ENCODE results near the gene PRMT9.
A peak's percentile ranks its signal among the peaks of the same experiment; 100 is the strongest.

PRMT9 gene

DNA sequence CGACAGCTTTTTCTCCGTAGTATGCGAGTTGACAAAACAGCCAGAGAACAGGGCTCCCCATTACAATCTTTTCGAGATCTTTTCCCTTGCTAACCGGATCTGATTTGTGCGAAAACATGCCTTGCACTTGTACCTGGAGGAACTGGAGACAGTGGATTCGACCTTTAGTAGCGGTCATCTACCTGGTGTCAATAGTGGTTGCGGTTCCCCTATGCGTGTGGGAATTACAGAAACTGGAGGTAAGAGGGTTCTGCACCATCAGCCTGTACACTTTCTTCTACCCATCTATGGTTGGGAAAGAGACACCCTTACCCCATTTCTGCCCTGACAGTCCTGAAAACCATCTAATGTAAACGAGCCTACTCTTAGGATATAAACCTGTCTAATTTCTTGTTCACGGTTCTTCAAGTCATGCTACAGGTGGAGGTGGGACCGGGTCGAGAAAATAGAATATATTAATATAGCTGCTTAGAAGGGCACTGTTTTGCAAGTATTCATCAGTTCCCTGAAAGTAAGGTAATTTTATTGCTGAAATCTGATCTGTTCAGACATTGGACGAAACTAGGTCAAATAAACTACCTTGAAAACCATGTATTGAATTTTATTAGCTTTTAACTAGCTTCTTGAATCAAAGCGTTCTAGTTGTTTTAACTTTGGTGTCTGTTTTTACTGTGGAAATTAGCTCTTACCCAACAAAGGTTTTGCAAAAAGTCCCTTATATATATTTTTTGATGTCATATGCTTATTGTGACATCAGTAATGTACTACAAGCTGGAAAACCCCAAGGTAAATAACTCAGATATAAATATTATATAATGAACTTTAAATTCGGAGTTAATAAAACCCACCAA is 65.9 kb downstream of the PRMT9 start:
- no peak for DNase-seq

DNA sequence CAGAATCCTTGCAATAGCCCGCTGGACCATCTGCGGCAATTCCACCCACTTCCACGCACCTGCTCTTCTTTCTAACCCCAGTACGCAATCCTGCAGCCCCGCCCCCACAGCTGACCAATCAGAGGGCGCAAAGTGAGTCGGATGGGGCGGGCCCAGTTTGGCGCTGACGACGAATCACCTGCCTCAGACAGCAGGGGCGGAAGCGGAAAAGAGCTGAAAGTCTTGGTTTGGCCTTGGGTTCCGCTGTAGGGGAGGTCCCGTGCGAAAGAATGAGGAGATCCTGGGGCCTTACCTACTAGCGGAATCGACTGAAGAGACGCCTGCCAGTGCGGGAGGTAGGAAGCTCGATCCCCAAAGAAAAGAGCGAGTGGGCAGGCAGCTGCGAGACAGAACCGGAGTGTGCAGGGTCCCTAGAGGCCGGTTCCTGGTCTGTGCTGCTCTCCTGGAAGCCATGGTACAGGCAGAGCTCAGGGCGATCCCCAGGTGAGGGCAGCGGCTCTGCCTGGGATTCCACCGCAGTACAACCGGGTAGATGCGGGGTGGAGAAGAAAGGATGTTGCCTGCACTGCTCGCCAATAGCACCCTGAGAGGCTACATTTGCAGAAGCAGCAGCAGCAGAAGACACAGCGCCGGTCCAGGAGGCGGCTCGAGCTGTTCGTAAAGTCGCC is 66.7 kb downstream of the PRMT9 start, which contains the start of gene TMEM184C:
Gene TMEM184C (plus strand): TSS at position 225 of the 668 bp plus-strand sequence. CDS start 560 bp downstream, outside the sequence.
- DNase-seq: peak; percentile 99

DNA sequence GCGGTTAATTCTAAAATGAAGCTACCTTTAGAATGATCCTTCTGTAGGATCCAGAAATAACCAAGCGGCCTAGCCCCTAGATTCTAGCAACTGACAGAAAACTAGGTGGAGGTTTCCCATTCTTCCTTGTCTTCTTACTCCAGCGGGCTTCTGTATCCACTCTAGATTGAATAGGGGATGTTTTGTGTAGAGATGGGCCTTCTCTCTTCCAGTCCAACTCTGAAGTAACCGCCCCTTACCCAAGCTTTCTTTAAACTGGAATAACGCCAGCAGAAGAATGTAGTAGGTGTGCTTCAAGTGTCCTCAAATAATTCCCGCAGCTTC is 67.2 kb downstream of the PRMT9 start:
- no peak for DNase-seq

DNA sequence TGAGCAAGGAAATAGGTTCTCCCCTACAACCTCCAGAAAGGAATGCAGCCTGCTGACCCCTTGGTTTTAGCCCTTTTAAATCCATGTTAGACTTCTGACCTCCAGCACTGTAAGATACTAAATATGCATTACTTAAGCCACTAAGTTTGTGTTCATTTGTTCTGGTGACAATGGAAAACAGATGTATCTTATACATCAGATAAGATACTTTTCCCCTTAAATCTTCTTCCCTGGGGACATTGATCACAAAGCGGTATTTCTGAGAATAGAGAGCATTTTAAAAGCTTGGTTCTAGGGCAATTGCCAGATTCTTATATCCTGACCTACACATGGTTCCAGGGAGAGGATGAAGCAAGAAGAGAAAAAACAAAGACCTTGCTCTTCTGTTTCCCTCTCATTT is 73.3 kb downstream of the PRMT9 start:
- DNase-seq: no peak

DNA sequence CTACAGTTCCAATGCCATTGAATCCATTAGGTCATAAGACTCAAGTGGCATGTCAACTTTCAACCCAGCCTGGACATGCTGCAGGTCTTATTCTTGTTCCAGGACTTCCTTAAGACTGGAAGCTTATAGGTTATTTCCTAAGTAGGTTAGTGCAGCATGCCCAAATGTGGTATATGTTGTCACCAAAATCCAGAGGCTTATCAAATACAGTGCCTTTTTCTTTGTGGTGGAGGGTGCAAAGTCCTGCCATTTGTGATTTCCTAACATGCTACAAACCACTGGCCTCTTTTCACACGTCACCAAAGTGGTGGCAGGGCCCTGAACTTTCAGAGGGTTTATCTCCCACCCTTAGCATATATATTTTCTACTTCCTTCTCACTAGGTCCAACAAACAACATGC is 76.5 kb downstream of the PRMT9 start:
- DNase-seq: no peak

DNA sequence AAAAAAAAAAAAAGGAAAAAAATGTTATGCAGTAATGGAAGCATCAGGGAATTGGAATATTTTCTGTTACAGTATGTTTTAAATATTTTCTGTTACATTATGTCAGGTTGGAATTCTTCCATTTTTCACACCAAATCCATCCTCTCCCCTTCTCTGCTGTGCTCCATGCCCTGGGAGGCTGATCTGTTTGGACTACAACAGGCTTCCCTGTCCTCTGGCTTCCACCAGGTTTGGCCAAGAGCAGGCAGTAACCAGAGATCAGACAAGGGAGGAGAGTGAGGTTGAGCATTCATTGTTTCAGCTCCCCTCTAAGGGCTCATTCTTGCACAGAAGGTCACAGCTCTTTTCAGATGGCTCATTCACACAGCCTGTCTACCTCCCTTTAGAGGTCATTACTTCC is 78.5 kb downstream of the PRMT9 start:
- no peak for DNase-seq

DNA sequence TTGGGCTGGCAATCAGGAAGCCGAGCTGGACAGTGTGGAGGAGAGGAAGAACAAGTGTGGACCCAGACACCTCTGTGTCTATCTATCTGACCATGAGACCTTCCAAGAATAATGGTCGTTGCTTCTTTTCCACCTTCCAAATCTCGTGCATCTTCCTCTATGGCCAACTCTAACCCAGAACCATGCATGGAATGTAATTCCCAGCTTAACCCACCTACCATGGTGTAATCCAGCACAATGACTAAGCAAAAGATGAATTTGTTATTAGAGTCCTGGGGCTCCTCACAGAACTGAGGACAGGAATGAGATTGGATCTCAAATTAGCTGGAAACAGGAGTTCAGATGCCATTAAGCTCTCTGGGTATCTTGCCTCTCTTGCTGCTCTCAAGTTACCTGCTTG is 84.2 kb downstream of the PRMT9 start:
- no peak for DNase-seq

DNA sequence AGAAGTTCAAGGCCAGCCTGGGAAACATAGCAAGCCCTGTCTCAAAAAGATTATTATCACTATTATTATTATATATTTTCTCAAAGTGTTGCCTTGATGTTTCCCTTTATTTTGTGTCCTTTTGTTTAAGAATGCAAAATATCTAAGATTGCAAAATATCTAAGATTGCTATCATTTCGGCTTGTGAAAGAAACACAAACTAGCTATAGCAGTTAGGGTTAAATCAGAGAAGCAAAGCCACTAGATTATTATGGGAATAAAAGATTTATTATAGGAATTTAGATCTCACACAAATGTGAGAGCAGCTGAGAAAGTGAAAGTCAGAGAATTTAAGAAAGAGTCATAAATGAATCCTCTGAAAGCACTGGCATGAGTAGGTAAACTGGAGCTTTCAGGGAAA is 84.8 kb downstream of the PRMT9 start:
- DNase-seq: no peak

DNA sequence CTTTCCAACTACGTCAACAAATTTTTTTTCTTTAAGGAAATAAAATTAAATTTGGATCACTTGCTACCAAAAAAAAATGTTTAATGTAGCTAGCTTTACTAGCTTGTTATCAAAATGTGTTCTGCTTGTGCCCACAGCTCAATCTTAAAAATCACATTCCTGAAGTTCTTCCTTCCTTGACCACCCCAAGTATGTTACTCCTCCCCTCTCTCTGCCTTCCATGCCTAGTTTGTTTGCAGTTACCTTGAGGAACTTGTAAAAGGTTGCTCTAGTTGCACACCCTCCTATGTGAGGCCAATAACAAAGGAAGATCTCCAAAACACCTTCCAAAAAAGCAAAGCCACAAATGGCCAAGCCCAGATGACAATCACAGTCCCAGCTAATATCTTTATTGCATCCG is 86.4 kb downstream of the PRMT9 start:
- no peak for DNase-seq

DNA sequence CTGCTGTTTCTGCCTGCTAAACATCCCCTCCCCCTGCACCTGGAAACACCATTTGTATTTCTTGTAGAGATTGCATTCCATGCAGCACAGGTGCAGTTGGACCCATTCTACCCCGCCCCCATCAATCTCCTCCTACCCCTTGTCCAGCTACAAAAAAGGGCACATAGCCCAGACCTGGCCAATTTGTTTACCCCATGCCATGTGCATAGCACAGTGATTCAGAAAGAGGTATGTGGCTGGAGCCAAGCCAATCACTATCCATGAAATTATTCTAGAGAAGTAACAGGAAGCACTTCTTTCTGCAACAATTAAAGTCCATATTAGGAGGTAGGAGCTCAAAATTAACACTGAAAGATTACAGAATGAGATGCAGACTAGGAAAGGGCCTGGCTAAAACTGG is 87.0 kb downstream of the PRMT9 start:
- no peak for DNase-seq

DNA sequence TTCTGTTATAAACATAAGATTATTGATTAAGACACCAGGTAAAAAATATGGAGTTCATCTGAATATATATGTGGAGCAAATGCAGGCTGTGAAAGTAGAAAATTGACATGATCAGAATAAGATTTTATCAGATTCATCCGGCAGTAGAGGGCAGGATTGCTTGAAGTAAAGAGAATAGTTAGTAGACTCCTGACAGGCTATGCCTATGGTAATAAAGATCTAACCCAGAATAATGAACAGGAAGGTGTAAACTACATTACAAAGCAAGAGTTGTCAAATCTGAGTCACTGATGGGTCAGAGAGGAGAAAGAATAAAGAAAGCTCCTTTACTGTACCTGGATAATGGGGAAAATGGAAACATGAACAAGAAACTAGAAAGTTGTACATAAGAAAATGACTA is 87.6 kb downstream of the PRMT9 start:
- DNase-seq: no peak

DNA sequence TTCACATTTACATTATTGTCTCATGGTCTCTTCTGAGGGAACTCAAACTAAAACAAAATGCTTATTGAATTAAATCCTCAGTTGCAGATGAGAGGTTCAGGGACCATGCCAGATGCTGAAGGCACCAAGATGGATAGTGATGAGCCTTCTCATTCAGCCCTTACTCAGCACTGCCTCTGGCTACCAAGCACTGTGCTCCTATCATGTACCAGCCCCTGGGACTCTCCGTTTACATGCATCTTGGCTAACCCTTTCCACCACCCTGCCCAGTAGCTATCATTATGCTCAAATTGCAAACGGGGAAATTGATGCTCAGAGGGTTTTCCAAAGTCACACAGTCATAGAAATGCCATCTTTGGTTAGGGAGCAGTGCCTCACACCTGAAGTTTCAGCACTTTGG is 89.4 kb downstream of the PRMT9 start:
- DNase-seq: no peak

DNA sequence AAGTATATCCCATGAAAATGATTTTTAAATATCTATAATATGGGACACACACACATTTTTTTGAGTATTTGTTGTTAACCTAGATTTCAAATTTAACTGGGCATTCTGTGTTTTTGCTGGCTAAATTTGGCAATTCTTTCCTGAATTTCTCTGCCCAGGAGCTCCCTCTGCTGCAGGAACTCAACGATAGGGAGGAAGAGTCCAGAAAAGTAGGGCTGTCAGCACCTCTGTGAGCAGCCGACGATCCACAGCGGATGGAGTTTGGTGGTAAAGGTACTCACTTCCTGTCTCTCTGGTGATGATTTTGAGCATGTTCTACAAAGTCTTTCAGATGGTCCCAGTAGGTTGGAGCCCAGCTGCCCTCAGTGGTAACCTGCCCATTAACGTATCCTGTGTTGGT is 89.9 kb downstream of the PRMT9 start:
- DNase-seq: no peak

DNA sequence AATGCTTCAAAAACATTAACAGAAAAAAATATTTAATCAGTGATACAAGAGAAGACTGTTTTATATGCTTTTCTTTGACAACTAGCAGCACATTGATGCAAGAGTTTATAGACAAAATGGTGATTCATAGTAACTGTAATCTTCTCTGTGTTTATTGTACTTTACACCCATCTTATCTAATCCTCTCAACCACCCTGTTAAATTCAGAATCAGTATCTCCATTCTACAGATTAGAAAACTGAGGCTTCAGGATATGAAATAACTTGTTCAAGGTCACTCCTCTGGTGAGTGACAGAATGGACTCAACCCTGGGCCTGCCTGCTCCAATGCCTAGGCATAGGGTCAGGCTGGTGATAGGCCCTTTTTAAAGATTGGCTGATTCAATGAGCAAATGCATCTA is 92.9 kb downstream of the PRMT9 start:
- no peak for DNase-seq

DNA sequence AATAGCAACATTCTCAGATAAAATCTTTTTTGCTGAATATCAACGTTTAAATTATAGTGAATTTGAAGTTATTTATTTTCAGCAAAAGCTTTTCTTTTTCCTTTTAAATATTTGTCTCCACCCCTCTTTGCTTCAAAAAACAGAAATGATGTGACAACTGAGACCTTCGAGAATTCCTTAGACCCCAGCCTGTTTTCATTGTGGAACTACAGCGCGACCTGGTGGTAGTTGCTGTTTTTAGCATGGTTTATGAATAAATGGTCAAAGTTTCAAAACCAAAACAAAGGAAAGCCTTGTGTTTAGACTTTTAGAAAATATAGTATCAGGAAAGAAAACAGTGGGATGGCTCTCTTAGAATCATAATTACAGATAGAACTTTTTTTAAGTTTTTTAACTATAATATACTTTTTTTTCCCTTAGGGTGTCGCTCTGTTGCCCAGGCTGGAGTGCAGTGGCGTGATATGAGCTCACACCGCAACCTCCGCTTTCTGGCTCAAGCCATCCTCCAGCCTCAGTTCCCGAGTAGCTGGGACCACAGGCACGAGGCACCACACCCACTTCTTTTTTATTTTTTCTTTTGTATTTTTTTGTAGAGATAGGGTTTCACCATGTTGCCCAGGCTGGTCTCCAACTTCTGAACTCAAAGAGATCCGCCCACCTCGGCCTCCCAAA is 93.6 kb downstream of the PRMT9 start:
- DNase-seq: peak; percentile 55 to 66

DNA sequence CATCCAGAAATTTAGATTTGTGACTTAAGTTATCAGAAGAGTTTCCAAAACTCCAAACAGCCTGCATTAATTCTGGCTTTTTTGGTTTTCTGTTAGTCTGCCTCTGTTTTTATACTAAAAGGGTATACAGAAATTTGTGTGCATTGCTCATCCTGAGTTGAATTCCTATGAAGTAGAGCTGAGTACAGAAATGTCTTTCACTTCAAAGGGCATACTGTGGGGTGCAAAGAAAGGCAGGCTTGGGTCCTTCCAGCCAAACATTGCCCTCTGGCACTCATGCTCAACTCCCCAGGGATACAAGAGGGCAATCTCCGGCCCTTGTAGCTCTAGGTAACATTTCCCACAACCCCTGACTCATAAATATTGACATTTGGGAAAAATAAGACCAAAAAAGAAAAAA is 94.4 kb downstream of the PRMT9 start:
- DNase-seq: no peak

Measured in activated CD4-positive, alpha-beta T cell treated with anti-CD3 and anti-CD28 coated beads, Interleukin-2, amount 50 U/mL, for 48 hours (primary cell).